A673 (cell line): Measurements from ENCODE around the gene CDC42BPA.

Experiments
- CTCF ChIP-seq: fragments of 300-800, 200-600 bp; sonication (generic); conservative IDR thresholded peaks from 2 replicates; pipeline ENCODE4 v1.5.1; 2017; ENCODE audit warnings: low read depth, mild to moderate bottlenecking, antibody characterized with exemption, low read length, moderate library complexity, mixed read lengths
- EZH2 ChIP-seq: fragments of 200-600 bp; sonication (generic); IDR thresholded peaks from 2 replicates; pipeline ENCODE4 v1.6.1; 2017; ENCODE audit warnings: borderline replicate concordance, low read depth, mild to moderate bottlenecking, mixed read lengths, antibody characterized with exemption, low read length; ENCODE audit not compliant: poor library complexity, severe bottlenecking

GRCh38 chr1:227124473-227124872, 193.8 kb downstream of the CDC42BPA start:
- TF ChIP-seq CTCF: no peak
- TF ChIP-seq EZH2: no peak
